CD4-positive, alpha-beta T cell treated with Interleukin-6 at 100 ng/mL for 8 hours (primary cell): Measurements from ENCODE around the gene SERBP1.
"Not testable (repeated sequence)": the region's sequence is repeated elsewhere in the genome, so short reads cannot be mapped to it uniquely, and the experiment has no call there.

ENCODE experiments used
- DNase-seq: peaks from one replicate; pipeline ENCODE4 v3.0.0-alpha.2; 2020; ENCODE audit warnings: mixed read lengths, low spot score

SERBP1 gene

GRCh38 chr1:67405473-67406245, 24.5 kb downstream of the SERBP1 start:
- no peak for DNase-seq

DNA sequence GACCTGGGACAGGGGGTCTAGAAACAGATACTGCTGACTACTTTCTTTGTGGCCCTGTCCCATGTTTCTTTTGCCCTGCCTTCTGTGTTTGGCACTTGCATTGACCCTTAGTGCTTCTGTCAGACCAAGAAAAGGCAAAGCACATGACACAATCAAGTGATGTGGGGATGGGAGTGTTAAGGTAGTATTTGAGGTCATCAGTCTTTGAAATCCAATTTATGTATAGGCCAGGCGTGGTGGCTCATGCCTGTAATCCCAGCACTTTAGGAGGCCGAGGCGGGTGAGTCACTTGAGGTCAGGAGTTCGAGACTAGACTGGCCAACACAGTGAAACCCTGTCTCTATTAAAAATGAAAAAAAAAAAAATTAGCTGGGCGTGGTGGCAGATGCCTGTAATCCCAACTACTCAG, 26.0 kb downstream of the SERBP1 start:
- DNase-seq = no peak

- no peak for DNase-seq
Observed at GRCh38 chr1:67401443-67401842, 28.8 kb downstream of the SERBP1 start.

DNA sequence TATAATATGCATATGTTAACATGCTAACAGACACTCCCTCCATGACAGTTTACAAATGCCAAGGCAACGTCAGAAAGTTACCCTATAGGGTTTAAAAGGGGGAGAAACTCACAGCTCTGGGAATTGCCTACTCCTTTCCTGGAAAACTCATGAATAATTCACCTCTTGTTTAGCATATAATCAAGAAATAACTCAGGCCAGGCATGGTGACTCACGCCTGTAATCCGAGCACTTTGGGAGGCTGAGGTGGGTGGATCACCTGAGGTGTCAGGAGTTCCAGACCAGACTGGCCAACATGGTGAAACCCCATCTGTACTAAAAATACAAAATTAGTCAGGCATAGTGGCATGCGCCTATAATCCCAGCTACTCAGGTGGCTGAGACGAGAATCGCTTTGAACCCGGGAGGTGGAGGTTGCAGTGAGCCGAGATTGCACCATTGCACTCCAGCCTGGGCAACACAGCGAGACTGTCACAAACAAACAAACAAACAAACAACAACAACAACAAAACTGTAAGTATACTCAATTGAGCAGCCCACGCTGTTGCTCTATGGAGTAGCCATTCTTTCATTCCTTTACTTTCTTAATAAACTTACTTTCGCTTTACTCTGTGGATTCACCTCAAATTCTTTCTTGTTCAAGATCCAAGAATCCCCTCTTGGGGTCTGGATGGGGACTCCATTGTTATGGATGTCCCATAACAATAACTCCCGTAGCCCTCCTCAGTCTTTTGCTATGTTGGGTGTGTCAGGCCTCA, 30.0 kb downstream of the SERBP1 start:
- not testable (repeated sequence) for DNase-seq

GRCh38 chr1:67399199-67399993, 30.8 kb downstream of the SERBP1 start:
- DNase-seq = no peak

DNA sequence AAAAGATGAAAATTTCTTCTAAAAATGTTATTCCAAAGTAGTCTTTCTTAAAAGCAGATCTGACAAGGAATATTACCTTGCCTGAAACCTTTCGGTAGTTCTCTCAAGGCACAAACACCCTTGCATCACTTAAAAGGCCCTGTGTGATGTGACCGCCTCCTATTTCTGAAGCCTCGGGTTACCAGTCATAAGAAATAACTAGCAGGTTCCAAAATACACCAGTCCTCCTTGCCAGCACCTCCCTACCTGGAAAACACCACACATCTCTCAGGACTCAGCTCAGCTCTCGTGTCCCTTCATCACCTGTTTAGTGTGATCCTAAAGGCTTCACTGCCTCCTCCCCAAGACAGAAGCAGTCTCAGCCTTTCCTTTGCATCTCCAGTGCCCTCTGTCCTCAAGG, 35.7 kb downstream of the SERBP1 start:
- DNase-seq = no peak

- no peak for DNase-seq
Observed at GRCh38 chr1:67393737-67394136, 36.5 kb downstream of the SERBP1 start.

DNA sequence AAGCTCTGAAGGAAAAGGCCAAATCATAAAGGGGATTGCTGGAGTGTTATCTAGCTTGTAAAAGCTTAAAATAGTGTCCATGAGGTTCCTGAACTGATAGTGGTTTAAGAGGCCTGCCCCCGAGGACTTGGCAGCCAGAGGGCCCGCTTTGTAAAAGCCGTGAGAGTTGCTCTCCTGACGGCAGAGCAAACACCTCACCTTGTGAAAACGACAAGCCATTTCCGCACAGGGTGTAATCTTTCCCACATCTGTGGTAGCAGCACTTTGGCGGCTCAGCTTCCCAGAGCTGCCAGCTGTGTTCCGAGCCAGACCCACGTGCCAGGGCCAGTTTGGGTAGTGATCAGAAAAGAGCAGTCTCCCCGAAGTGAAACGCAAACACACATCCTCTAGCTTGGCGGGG, 37.0 kb downstream of the SERBP1 start:
- DNase-seq = no peak

DNA sequence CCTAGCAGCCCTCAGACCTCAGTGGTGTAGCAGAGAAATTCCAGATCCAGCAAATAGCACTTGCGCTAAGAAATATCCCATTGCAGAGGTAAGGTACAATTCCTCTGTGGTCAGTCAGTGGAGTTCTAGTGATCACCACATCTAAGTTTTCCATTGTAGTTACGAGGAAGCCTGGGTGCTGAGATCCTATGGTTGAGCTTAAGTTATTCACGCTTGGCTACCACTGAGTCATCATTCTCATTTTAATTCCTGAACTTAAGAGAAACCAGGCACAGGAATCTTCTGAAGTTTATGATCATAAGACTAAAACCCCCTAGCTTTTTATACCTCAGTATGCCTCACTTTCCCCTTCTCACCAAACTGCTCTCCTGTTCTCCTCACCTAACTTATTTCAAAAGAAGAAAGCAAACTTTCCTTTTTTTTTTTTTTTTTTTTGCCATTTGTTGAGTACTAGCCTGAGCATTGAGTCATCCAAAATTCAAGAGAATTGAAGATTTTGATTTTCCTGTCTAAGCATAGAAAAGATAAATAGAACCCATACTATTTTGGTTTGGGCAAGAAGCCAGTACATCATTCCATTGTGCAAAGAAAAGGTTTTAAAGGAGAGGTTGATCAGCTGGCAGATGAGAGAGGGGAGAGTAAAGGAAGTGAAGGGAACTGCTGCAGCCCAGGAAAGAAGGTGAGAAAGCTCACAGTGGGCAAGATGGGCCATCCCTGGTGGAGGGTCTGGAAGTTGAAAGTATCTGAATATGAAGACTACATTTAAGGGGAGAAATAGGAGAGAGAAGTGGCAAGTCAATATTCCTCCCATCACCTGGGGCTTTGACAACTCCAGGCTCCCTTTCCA, 39.9 kb downstream of the SERBP1 start:
- no peak for DNase-seq

DNA sequence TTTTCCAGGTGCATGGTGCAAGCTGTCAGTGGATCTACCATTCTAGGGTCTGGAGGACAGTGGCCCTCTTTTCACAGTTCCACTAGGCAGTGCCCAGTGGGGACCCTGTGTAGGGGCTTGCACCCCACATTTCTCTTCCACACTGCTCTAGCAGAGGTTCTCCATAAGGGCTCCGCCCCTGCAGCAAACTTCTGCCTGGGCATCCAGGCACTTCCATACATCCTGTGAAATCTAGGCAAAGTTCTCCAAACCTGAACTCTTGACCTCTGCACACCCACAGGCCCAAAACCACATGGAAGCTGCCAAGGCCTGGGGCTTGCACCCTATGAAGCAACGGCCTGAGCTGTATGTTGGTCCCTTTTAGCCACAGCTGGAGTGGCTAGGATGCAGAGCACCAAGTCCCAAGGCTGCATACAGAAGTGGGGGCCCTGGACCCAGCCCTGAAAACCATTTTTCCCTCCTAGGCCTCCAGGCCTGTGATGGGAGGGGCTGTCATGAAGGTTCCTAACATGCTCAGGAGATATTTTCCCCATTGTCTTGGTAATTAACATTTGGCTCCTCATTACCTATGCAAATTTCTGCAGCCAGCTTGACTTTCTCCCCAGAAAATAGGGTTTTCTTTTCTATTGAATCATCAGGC, 46.1 kb downstream of the SERBP1 start:
- no peak for DNase-seq

- DNase-seq = no peak
Observed at GRCh38 chr1:67382292-67382691, 47.9 kb downstream of the SERBP1 start.

GRCh38 chr1:67381154-67381553, 49.0 kb downstream of the SERBP1 start:
- DNase-seq = no peak

DNA sequence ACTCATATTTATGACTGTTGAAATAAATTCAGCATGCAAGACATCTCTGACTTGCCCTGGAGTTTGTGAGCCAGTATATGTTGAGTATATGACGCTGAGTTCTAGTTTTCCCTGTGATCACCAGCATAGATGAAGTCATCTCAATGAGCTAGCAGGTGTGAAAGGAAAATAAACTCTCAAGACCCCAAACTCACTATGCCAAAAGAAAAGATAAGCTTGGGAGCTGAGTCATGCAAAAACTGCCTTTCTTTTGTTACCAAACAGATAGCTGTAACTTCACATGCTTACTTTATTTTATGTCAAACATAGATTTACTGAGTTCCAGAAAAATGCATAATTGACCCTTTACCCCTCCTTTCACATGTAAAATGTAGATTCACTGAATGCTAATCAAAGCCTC, 52.9 kb downstream of the SERBP1 start:
- no peak for DNase-seq

GRCh38 chr1:67376381-67376780, 53.8 kb downstream of the SERBP1 start:
- DNase-seq = no peak

DNA sequence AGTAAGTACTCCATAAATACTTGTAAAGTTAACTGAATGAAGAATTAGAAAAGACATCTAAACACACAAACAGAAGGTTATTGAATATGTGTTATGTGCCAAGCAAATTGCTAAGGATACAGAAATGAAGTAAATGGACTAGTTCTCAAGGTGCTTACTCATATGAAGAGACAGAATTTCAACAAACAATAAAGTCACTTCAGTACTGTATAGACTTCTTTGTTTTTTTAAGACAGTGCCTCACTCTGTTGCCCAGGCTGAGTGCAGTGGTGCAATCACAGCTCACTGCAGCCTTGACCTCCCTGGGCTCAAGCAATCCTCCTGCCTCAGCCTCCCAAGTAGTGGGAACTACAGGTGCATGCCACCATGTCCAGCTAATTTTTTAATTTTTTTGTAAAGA, 57.3 kb downstream of the SERBP1 start:
- DNase-seq = no peak

- no peak for DNase-seq
Observed at GRCh38 chr1:67372136-67372535, 58.1 kb downstream of the SERBP1 start.

- no peak for DNase-seq
Observed at GRCh38 chr1:67371681-67372080, 58.5 kb downstream of the SERBP1 start.

- DNase-seq = no peak
Observed at GRCh38 chr1:67371043-67371442, 59.2 kb downstream of the SERBP1 start.

- no peak for DNase-seq
Observed at GRCh38 chr1:67368046-67368514, 62.1 kb downstream of the SERBP1 start.

GRCh38 chr1:67367370-67368045, 62.7 kb downstream of the SERBP1 start:
- no peak for DNase-seq

- no peak for DNase-seq
Observed at GRCh38 chr1:67361641-67362040, 68.6 kb downstream of the SERBP1 start.
